NCI-H128 (cell line): ENCODE results near the gene FPR3.
"Not testable (repeated sequence)": the region's sequence is repeated elsewhere in the genome, so short reads cannot be mapped to it uniquely, and the experiment has no call there.

Experiments used
- DNase-seq: peaks from one replicate; lab custom pipeline; 2025; ENCODE audit not compliant: unreplicated experiment; lab: John Stamatoyannopoulos, UW

The FPR3 gene

DNA sequence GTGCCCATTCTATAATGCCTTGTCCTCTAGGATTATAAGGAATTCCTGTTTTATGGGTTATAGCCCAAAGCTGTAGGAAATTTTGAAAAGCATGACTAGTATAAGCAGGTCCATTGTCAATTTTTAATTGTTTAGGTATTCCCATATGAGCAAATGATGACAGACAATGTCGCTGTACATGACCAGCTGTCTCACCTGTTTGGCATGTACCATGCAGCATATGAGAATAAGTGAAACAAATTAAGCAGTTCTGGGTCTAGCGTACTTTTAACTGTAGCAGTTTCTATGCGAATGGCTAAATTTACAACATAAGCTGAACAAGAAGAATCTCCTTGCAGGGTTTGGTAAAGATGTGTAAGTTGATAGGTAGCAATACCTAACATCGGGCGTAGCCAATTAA is 11.6 kb downstream of the FPR3 start:
- not testable (repeated sequence) for DNase-seq

DNA sequence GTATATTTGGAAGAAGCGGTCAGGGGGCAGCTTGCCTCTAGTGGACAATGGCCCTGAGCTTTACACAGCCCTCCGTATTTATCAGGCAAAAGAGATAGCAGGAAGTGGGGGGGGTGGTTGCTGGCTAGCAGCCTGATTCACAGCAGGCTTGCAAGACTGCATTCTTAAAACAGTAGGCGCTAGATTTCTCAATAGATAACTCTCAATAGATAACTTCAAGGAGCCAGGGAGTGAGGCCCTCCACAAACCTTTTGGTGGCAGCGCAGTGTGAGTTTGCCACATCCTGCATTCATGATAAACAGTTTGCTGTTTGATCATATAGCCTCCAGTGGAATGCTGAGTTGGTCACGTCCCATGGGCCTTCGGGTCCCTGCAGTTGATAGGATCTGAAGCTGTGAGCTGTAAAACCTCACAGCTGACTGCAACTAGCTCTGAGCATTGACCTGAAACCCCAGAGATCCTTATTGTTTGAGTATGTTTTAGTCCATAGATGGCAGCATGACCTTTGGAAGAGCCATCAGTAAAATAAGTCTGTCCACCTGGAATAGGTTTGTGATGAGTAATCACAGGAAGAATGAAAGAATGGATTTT is 12.2 kb downstream of the FPR3 start:
- no peak for DNase-seq

DNA sequence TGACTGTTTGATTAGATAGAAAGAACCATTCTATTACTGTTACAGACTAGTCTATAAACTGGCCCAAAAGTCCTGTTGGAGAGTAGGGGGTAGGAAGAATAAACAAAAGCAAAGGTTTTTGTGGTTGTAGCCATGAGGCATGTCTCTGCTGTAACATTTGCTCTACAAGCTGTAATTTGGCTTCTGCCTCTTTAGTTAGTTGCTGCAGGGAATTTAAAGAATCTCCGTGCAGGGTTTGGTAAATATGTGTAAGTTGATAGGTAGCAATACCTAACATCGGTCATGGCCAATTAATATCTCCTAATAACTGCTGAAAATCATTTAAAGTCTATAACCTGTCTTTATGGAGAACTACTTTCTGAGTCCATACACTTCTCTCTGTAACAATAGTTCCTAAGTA is 13.0 kb downstream of the FPR3 start:
- DNase-seq, result no peak

DNA sequence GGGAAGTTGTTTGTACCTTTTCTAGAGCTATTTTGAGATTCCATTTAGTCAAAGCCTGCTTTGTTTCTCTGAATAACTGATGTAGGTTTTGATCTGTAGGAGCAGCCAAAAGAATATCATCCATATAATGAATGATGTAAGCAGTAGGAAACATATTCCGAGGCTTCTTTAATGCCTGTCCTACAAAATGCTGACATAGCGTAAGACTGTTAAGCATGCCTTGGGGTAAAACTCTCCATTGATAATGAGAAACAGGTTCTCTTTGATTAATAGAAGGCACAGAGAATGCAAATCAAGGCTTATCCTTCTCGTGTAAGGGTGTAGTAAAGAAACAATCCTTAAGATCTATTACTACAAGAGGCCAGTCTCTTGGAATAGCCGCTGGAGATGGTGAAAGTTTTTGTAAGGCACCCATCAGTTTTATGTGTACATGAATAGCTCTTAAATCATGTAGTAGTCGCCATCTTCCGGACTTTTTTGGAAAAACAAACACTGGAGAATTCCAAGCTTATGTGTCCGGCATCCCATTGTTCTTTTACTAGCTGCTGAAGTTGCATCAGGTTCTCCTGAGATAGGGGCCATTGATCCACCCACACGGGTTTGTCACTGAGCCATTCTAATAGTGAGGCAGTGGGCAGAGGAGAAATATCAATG is 13.5 kb downstream of the FPR3 start:
- DNase-seq, result no peak

DNA sequence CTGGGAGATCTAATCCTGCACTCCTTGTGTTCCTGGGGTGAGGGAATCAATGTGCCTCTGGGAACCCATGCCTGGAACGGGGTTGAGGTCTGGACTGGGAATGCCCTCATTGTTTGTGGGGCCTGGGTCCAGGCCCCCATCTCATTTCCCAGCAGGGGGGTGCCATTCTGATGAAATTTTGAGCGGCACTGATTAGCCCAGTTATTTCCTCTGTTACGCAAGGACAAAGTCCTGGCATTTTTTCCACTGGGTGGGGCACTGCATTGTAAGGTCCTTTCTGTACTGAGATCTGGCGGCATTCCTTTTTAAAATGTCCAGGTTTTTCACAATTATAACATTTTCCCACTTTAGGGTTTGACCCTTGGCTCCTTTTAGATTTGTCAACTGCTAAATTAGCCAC is 14.8 kb downstream of the FPR3 start:
- DNase-seq, result no peak

DNA sequence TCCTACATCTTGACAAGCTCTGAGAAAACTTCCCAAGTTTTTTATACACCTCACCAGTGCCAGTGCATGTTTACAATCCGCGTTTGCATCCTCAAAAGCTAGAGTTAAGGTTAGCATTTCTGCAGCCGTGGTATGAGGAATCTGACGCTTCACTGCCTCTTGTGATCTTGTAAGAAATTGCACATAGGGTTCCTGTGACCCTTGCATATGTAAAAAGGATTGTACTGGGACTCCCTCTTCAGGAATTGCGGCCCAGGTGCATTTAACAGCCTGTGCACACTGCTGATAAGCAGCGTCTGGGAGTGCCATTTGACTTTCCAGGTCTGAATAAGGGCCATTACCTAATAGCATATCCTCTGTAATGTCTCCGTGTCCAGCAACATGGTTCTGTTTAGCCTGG is 15.3 kb downstream of the FPR3 start:
- no peak for DNase-seq

DNA sequence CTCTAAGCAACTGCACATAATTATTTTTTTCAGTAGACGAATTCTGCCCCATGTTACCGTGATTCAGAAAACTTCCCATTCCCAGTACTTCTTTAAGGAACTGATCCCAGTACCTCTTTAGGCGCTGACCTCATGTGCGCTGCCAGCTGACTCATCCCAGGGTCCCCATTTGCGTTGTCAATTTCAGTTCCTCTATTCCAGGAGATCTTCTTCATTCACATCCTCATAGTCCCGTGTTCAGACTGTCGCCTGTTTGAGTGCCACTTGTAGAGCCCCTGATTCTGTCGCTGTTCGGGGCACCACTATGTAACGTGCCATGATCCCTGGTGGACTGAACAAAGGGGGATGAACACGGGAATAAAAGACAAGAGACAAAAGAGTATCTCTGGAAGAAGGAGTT is 16.4 kb downstream of the FPR3 start:
- DNase-seq, result no peak

DNA sequence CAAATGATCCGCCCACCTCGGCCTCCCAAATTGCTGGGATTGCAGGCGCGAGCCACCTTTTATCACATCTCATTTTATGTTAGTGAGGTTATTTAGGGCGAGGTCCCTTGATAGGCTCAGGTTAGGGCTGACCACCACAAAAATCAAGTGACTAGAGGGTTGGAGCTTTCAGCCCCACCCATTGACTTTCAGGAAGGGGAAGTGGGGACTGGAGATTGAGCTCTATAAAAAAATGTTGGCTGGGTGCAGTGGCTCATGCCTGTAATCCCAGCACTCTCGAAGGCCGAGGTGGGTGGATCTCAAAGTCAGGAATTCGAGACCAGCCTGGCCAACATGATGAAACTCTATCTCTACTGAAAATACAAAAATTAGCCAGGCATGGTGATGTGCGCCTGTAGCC is 20.1 kb downstream of the FPR3 start:
- DNase-seq, result no peak

DNA sequence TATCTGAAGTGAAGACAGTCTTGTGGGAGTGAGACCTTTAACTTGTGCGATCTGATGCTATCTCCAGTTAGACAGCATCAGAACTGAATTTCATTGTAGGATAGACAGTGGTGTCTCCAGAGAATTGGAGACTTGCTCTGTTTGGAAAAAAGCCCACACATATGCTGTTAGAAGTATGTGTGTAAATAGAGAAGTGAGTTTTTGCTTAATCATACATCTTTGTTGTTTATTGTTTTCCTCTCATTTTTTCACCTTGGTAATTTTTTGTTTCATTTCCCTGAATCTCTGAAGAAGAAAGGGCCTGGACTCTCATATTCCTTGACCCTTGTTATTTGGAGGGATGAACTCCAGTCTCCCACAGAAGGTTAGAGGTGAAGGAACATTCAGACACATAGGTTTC is 21.8 kb downstream of the FPR3 start:
- DNase-seq, result no peak

DNA sequence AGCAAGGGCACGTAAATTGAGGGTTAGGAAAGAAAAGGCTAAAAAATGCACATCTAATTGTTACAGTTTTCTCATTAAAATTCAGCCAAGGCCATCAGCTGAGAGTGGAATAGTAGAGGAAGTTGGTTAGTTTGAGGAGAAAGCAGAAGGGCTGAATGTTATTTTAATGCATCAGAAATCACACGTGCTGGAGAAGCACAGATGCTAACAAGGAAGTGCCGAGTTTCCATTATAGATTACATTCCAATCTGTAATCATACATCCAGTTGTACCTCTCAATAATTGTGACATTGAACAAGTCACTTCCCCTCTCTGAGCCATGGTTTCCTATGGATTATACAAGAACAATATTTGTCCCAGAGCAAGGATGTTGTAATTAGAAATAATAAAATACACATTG is 25.1 kb downstream of the FPR3 start:
- no peak for DNase-seq

DNA sequence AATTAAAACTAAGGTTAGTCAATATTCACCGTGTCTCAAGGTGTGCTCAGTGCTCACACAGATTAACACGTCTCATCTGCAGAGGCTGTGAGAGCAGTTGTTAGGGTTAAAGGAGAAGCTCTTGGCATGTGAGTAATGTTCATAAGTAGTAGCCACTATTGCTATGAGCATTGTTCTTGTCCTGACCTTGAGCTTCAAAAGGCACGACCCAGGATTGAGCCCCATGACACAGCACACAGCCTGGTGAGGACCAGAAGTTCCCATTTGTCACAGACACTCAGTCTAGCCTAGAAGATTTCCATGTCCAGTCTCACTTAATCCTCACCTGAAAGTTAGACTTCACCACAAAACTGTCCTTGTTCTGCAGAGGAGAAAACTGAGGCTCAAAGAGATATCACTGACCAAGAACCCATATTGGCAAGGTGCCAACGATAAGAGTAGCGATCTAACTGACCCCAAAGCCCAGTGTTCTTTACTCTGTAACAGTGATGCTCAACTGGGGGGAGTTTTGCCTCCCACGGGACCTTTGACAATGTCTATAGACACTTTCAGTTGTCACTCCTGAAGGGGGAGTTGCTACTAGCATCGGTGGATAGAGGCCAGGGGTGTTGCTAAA is 26.0 kb downstream of the FPR3 start:
- DNase-seq, result no peak

DNA sequence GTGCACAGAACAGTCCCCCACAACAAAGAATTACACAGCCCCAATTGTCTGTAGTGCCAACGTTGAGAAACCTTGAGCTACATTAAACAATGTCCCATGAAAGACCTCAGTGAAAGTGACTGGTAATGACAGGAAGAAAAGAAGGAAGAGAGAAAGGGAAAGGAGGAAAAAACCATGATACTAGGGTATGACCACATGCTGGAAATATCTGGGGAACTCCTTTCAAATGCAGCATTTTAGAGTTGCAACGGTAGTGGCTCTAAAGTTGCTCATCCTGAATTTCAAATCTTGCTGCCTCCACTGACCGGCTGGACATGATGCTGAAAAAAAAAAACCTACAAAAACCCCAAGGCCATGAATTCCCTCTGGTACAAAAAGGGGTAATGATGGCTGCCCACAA is 26.5 kb downstream of the FPR3 start:
- no peak for DNase-seq

DNA sequence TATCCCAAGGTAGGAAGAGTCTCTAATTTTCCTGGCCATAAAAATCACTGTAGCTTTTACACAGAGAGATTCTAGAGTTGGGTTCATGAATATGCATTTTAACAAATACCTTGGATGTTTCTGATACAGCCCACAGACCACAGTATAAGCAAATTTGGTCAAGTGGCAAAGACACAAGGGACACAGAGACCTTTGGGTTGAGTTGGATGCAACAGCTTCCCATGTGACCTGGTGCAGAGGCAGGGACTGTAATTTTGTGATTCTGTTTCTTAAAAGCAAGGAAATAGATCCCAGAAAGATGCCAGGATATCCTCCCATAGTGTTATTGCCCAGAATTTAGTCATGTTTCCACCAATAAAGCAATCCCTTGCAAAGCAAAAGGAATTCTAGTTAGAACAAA is 27.0 kb downstream of the FPR3 start:
- no peak for DNase-seq

DNA sequence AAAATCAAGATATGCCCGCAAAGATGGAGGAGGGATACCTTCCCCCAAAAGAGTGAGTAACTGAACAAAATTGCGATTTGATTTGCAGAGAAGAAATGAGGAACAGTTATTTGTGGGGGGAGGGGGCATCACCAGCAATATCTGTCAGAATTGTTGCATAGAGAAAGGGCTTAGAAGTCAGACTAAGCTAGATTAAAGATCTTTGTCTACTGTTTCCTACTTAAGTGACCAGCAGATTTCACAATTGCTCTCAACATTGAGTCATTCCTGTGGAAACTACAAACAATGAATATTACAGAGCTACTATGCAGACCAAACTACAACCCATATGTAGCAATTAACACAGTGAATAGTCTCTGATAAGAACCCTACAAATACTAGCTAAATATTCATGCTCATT is 27.4 kb downstream of the FPR3 start:
- DNase-seq, result no peak

DNA sequence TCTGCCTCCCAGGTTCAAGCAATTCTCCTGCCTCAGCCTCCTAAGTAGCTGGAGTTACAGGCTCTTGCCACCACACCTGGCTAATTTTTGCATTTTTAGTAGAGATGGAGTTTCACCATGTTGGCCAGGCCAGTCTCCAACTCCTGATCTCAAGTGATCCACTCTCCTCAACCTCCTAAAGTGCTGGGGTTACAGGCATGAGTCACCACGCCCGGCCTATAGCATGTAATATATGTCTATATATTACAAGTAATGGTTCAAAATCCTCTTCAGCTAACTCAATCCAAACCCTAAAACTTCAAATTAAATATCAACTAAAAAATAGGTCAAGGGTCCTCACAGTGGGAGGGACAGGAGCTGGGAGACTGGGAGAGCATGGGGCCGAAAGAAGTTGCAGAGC is 28.0 kb downstream of the FPR3 start:
- DNase-seq, result no peak

DNA sequence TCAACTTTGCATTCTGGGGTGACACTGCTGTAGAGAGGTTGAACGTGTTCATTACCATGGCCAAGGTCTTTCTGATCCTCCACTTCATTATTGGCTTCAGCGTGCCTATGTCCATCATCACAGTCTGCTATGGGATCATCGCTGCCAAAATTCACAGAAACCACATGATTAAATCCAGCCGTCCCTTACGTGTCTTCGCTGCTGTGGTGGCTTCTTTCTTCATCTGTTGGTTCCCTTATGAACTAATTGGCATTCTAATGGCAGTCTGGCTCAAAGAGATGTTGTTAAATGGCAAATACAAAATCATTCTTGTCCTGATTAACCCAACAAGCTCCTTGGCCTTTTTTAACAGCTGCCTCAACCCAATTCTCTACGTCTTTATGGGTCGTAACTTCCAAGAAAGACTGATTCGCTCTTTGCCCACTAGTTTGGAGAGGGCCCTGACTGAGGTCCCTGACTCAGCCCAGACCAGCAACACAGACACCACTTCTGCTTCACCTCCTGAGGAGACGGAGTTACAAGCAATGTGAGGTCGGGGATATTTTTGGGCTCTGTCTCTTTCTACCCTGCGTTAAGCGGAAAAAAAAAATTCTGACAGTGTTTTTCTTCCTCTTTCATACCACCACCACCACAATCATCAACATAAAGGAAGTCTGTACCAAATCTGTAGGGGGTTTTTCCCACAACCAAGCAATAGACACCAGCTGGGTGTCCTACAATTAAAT is 29.5 kb downstream of the FPR3 start:
- DNase-seq, result no peak

DNA sequence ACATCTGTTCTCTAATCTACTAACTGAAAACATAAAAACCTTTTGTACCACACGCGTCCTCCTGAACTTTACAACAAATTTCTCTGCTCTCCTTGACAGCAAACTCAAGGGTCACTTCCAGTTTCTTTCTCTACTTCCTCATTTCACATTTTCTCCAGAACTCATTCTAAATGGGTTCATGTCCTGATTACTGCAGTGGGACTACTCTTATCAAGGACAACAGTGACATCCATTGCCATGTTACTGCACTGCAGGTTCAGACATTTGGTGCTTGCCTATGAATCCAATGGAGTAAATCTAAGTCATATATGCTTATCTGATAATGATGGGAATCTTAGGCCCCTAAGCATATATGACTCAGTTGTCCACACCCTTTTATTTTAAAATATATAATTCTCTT is 35.3 kb downstream of the FPR3 start:
- no peak for DNase-seq

DNA sequence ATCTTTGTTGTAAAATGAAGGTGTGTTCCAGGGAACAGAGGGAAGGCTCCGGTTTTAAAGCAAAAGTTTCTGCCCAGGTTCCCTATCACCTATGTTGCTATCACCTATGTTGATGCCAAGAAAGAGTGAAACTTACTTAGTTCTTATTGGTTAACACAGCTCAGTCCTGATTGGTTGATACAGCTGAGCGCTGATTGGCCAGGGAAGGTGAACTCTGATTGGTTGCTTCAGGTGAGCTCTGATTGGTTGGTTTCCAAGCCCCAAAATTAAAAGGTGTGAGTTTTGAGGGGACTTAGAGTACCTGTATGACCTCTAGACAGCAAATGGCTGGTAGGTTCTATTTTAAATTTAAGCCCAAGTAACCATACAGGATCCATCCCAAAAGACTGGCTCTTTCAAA is 42.2 kb downstream of the FPR3 start:
- DNase-seq, result no peak

DNA sequence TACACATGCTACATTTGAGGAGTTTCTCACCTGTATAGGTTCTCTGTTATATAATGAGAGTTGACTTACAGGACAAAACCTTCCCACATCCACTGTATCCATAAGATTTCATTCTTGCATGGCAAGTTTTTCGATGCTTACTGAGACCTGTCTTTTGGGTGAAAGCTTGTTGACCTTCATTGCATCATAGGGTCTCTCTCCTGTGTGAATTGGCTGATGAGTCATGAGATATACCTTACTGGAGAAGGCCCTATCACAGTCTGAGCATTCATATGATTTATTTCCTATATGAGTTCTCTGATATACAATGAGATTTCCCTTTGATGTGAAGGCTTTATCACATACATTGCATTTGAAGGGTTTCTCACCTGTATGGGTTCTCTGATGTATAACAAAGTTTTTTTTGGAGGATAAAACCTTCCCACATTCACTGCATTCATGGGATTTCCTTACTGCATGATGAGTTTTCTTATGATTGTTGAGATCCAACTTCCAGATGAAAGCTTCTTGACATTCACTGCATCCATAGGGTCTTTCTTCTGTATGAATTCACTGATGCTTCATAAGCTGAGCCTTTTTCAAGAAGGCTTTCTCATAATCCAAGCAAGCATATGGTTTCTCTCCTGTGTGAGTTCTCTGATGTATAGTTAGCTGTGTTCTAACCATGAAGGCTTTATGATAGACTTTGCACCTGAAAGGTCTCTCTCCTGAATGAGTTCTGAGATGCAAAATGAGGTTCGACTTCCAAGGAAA is 67.1 kb downstream of the FPR3 start:
- no peak for DNase-seq

DNA sequence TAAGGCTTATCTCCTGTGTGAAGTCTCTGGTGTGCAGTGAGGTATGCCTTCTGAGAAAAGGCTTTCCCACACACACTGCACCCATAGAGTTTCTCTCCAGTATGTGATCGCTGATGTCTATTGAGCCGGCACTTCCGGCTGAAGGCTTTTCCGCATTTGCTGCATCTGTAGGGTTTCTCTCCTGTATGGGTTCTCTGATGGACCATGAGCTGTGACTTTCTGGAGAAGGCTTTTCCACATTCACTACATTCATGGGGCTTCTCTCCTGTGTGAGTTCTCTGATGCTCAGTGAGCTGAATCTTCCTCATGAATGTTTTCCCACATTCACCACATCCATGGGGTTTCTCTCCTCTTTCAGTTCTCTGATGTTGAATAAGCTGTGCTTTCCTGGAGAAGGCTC is 78.1 kb downstream of the FPR3 start:
- no peak for DNase-seq
